GM11168 (cell line): Measurements from ENCODE around the gene GHR.

Source experiments
- in situ Hi-C: fragments of 300-500 bp; cut with MboI; formaldehyde crosslinking; loops from one replicate; pipeline ENCODE4 v1.12.0; 2022; ENCODE audit warnings: low sequenced_read_pairs; ENCODE audit not compliant: unreplicated experiment

Gene GHR

GRCh38 chr5:42593591-42593990 is 170.4 kb downstream of the GHR start:
- in situ Hi-C loops, result no loop called here

DNA sequence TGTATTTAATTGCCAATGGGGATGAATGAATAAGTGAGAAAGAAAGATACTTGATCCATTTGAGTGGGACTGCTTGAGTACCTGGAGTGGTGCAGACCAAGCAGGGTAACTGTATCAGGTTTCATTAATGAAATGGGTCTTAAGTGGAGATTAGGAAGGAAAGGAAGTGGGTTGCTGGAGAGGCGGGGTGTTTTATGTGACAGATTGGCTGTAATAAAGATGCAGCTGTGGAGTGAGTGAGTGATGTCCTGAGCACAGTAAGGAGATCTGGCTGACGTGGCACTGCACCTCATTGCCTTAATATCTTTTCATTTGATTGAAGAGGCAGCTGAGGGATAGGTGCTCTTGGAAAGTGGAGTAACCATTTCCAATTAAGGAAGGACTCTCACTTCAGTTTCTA is 172.4 kb downstream of the GHR start:
- in situ Hi-C loops, result no loop called here

DNA sequence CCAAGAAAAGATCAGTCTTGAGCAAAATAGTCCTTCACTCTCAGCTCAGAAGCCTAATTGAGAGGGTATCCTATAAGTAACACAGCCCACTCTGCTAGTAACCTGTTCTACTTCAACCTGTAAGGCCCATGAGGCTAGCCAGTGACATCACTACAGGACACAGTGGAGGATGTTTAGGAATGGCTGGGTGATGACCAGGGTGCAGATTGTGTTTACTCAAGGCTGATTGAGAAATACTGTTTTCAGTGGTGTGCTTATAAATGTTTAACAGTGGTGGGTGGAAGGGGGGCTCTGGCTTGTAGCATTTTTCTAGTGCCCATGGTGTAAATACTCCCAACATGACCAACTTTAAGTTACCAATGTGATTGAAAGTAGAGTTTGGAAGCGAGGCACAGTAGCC is 173.6 kb downstream of the GHR start:
- in situ Hi-C loops, result no loop called here

DNA sequence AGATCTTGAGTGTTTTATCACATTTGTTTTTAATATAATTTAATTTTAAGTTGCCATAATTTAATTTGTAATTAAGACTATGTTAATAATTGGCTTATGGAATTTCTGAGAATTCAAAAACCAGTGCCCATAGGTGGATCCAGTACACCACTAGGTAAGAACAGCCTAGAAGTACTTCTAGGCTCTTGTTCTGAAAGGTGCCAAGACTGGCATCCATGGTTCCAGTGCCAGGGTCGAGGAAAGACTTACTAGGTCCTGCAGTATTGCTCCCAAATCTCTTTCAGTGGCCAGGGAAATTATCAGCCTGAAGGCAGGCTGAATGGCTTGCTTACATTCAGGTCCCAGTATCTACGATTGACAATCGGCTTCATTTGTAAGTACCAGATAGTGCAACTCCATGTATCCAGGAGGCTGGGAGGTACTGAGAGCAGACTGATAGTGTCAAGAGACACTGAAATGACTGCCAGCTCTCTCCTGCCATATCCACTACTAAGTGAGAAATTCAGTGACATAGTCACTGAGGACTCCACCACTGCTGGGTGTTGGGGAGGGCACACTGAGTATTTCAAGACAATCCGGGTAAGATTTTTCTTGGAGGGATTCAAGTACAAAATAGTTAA is 174.2 kb downstream of the GHR start:
- in situ Hi-C loops, result no loop called here

DNA sequence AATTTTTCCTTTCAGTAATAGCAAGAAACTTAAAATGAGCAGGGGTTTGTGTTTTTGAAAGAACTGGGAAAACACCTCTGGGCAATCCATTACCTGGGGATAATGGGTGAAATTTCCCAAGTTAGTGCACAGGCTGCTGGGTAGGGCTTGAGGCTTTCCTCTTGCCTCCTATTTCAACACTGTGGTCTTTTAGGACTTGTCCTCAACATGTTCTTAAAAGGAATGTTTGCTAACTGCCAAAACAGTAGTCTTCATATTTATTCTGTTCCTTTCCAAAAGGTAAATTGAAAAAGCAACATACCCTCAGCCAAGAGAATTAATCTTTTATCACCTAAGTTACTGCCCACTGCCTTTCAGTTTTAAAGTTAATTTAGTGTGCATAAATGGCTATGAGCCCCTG is 175.1 kb downstream of the GHR start:
- in situ Hi-C loops, result no loop called here

- in situ Hi-C loops, result no loop called here
Observed at GRCh38 chr5:42599106-42599505, 175.9 kb downstream of the GHR start.

- in situ Hi-C loops, result no loop called here
Observed at GRCh38 chr5:42600441-42600840, 177.2 kb downstream of the GHR start.

DNA sequence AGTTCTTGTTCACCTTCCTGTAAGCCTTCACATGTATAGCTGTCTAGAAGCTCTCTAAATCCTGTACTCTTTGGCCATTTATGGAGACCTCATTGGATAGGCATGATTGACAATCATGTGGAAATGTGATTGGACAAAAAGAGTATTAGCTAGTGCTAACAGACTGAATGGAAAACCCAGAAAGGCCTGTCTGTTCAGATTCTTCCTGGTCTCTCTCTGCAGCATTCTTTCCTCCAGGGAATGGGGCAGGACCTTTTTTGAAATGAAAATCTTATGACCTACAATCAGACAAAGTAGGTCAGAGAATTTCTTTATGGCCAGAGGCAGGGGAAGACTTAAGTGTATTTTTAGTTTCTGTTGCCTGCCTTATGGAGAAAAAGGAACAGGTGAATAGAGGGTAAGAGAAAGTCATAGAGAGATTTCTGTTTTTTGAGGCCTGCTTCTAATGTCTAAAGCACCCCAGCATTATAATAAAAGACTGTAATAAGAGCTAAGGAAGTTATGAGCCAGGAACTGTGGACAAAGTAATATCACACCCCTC is 181.0 kb downstream of the GHR start:
- in situ Hi-C loops, result no loop called here

DNA sequence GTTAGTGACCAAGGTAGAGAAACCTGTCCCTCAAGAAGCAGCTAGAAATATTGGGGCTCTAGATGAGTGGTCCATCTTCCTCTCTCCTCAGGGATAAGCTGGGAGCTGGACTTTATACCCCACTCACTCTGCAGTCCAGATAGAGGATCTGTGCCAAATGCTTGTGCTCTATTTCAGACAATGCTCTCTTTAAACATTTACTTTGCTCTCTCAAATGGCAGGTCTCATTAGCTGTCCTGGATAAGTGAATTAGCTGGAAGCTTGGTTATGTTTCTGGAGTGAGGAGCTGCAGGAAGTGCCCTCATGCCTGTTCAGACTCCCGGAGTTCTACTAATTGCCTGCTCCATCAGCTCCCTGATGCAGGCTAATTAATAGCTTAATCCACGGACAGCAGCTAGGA is 182.3 kb downstream of the GHR start:
- in situ Hi-C loops, result no loop called here

- in situ Hi-C loops, result no loop called here
Observed at GRCh38 chr5:42606464-42606869, 183.2 kb downstream of the GHR start.

DNA sequence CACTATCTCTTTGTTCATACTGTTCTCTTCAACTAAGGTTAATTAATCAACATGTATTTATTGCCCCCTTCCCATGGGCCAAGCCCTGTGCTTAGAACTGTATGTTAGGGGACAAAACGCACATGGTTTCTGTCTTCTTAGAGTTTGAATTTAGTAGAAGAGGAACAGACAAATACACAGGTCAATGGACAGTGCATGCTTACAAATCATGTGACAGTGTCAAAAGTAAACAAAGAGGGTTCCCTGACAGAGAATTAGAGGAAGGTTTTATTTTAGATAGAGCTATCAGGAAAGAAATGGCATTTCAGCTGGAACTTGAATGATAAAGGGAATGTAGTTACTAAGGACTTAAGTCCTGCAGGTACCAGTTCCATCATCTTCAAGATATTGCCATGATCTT is 188.2 kb downstream of the GHR start:
- in situ Hi-C loops, result no loop called here

- in situ Hi-C loops, result no loop called here
Observed at GRCh38 chr5:42612750-42613366, 189.6 kb downstream of the GHR start.

DNA sequence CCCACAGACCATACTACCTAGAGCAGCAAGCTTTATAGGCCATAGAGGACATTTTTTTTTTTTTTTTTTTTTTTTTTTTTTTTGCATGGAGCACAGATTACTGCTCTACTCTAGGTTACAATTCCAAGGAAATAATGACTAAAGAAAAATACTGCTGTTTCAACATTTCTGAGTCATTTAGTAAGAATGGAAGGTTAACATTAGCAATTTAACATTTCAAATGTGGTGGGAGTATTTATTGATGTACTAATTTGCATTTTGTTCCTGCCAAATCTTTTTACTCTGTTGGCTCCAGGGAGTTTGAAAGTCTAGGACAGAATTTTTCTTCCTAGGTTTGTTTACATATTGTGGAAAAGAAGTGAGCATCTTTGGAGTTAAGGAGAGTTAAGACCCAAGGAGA is 191.3 kb downstream of the GHR start:
- in situ Hi-C loops, result no loop called here

DNA sequence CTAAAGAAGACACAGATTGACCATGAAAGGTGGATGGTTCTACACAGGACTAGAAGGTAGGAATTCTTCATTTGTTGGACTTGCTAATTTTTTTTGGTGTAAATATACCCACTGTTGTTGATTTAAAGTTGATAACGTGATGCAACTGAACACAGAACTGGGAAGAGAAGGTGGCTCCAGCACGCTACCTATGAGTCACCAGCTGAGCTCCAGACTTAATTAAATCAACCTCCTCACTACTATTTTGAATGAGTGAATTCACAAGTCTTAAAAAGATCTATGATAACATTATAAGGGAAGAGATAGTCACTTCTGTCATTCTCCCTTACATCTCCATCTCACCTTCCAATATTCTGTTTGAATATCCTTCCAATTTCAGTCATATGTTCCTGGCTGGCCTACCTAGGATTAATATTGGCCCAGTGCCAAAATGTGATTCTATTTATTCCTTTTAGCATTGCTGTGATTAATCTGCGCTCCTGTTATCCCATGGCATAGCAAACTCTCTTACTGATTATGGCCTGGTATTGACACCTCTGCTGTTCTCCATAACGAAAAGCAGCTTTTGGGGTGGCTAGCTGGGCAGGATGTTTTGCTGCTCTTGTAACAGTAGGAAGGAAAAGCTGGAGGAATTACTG is 197.5 kb downstream of the GHR start:
- in situ Hi-C loops, result no loop called here

DNA sequence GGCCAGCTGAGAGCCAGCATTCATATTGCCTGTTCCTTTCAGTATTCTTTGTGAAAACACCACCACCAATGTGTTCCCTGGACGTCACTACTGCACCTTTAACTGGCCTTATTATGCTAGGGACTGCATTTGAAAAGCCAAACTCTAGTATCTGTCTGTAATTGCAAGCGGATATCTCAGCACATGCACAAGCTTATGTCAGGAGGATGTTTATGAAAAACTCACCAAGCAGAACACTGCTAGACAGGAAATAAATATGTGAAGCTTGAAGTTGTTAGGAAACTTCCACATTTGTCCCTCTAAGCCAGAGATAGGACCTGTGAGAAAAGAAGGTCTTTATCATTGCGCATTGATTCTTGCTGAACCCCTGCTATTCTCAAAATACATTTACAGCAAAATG is 198.0 kb downstream of the GHR start:
- in situ Hi-C loops, result no loop called here

- in situ Hi-C loops, result no loop called here
Observed at GRCh38 chr5:42621662-42622061, 198.4 kb downstream of the GHR start.

- in situ Hi-C loops, result no loop called here
Observed at GRCh38 chr5:42624912-42625311, 201.7 kb downstream of the GHR start.

DNA sequence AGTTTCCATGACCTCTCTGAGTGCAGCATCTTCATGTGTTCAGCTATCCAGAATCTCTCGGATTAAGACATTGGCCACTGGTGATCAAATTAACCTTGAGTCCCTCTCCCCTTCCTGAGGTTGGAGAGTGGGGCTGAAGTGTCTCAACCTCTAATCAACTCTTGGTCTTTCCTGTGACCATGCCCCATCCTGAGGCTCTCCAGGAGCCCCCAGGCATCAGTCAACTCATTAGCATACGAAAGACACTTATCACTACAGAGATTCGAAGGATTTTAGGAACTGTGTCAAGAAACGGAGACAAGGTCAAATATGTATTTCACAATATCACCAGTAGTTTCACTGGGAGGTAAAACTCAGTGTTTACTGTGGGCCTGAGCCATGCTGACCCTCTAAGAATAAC is 203.2 kb downstream of the GHR start:
- in situ Hi-C loops, result no loop called here

GRCh38 chr5:42628821-42629220 is 205.6 kb downstream of the GHR start:
- in situ Hi-C loops, result no loop called here

DNA sequence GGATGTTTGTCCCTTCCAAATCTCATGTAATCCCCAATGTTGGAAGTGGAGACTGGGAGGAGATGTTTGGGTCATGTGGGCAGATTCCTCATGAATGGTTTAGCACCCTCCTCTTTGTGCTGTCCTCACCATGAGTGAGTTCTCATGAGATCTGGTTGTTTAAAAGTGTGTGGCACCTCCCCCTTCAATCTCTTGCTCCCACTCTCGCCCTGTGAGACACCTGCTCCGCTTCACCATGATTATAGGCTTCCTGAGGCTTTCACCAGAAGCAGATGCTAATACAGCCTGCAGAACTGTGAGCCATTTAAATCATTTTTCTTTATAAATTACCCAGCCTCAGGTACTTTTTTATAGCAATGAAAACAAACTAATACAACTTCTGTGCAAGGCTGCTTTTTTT is 206.0 kb downstream of the GHR start:
- in situ Hi-C loops, result no loop called here

DNA sequence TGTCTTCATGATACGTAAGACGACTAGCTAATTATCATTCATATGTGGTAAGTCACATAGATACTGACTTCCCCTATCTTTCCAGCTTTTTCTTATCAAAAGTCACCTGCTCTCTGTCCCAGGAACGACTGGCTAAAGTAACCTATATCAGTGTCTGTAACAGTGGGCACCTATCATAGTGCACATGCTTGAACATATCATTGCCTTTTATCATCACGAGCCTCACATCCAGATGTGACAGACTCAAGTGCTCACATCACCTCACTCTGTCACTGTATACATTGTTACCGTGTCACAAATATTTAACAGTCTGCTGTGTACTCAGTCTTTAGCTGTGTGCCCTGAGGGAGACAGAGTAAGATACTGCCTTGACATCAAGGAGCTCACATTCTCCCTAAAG is 208.0 kb downstream of the GHR start:
- in situ Hi-C loops, result no loop called here
